Measurements from ENCODE around the gene ACSL4. TPM values are rescaled to one million over a fixed set of nuclear protein-coding genes. Genes with fewer than 3 reads are reported as not detected.

Gene ACSL4
- polyA plus RNA-seq, 1 of the 3 experiments (the other 2 are of a cell fraction), result 18.1 TPM

DNA sequence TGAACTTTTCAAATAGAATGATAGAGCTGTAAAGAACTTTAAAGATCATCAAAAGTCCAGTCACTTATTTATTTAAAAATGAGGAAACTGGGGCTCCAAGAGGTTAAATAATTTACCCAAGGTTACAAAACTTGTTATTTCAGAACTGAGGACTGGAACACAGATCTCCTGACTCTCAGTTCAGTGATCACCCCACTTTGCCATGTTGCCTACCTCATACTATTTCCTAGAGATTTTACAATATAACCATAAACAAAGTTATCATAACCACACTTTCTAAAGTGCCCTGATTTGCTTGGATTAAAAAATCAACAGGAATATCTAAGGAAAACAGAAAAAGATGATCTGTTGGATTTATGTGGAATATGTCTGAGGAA, 7.4 kb upstream of the ACSL4 start:
- Histone ChIP-seq H3K9me2 (no peaks in the 10 kb centered on the region), H3K36me3 (replicated peaks in 1 of 2; ENCODE audit: control insufficient read depth in 1 of 2, insufficient read depth in 2 of 2, low read length in 1 of 2) (no peaks in the 10 kb centered on the region), H3K4me3 (ENCODE audit: low read depth in 2 of 2, low read length in 1 of 2) (no peak overlapping the region), H2AFZ (ENCODE audit: low read depth) (no peak overlapping the region), H3K4me2 (no peak overlapping the region), H3K4me1 (ENCODE audit: control insufficient read depth in 1 of 2, insufficient read depth in 2 of 2, low read depth in 1 of 2, low read length in 1 of 2) (no peaks in the 10 kb centered on the region), H4K20me1 (ENCODE audit: insufficient read depth) (no peaks in the 10 kb centered on the region), H3F3A (replicated peaks; ENCODE audit: insufficient read depth) (no peaks in the 10 kb centered on the region), H3K9ac (no peak overlapping the region), H3K79me2 (ENCODE audit: insufficient read depth) (no peaks in the 10 kb centered on the region), H3K27me3 (ENCODE audit: insufficient read depth) (no peaks in the 10 kb centered on the region; the same call in 1 of the 2 replicates), H3K9me3 (no peaks in the 10 kb centered on the region), H3K27ac (ENCODE audit: low read depth in 2 of 2, low read length in 1 of 2) (no peak overlapping the region)
- ChIA-PET CTCF (interaction anchor here (0.9 kb wide), 1 partner anchor 33 kb away, joined by 3 read pairs; no protein-coding TSS in a partner anchor), POLR2A (no interaction called here)
- no peak for TF ChIP-seq FOXM1 (IDR thresholded peaks at IDR 0.05; ENCODE audit: low read depth)
- TF ChIP-seq GABPA (IDR thresholded peaks at IDR 0.05; ENCODE audit: low read depth), result no peak
- TF ChIP-seq RCOR1 (IDR thresholded peaks at IDR 0.05; ENCODE audit: low read length), result no peak
- no peak for TF ChIP-seq ELF1 (IDR thresholded peaks at IDR 0.05)
- no peak for TF ChIP-seq FOSL2 (IDR thresholded peaks at IDR 0.05; ENCODE audit: borderline replicate concordance, low read depth)
- TF ChIP-seq MEF2A (IDR thresholded peaks at IDR 0.05; ENCODE audit: borderline replicate concordance, low read depth), result no peak
- no peak for TF ChIP-seq NFIC (IDR thresholded peaks at IDR 0.05; ENCODE audit: borderline replicate concordance)
- TF ChIP-seq RXRA (IDR thresholded peaks at IDR 0.05; ENCODE audit: borderline replicate concordance, low read depth), result no peak
- no peak for TF ChIP-seq TCF12 (IDR thresholded peaks at IDR 0.05)
- TF ChIP-seq YY1 (IDR thresholded peaks at IDR 0.05; ENCODE audit: low read depth), result no peak
- no peak for DNase-seq

DNA sequence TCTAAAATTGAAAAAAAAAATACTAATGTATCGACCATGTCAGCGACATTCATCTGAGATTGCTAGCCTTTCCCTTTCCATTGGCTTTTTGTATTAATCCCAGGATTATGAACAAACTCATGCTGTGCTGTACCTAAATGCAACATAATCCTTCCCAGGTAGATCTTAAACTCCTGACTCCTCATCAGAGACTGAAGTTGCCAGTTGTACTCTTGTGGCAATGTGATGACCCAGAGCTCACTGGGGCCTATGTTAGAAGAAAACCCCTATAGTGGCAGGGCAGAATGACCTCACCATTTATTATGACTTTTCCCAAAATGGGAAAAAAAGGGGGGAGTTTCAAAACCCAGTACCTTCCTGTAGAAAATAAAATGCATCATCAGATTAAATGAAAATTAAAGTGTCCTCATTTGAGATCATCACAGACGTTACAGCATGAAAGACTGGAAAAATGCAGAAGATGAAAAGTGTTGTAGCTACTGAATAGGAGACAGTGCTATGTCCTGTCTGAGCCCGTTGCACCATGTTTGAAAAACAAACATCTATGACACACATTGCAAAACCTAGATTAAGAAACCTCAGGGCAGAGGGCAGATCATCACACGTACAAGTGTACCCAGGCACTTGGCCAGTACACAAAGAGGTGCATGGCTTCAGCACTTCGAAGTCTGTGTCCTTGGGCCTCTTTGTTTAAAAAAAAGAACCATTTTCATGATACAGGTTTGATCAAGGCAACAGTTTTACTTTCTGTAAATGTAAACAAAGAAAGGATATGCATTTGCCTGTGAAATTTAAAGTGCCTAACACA, 6.8 kb upstream of the ACSL4 start:
- H3K4me2 ChIP-seq, result no peak overlapping the region
- H3K9ac ChIP-seq, result no peak overlapping the region
- H4K20me1 ChIP-seq (ENCODE audit: insufficient read depth), result no peaks in the 10 kb centered on the region
- H3K79me2 ChIP-seq (ENCODE audit: insufficient read depth), result no peaks in the 10 kb centered on the region
- no peaks in the 10 kb centered on the region for H3K4me1 ChIP-seq (ENCODE audit: control insufficient read depth in 1 of 2, insufficient read depth in 2 of 2, low read depth in 1 of 2, low read length in 1 of 2)
- CTCF ChIA-PET, result interaction anchor here (0.9 to 1.0 kb wide), 2 partner anchors 33 to 117 kb away, joined by 3 read pairs; no protein-coding TSS in a partner anchor
- H3K4me3 ChIP-seq (ENCODE audit: low read depth in 2 of 2, low read length in 1 of 2), result no peak overlapping the region
- 45% methylated on average over 6 of the region's 6 CpGs for whole genome bisulfite sequencing (ENCODE audit: low lambda C conversion rate)
- H3K36me3 ChIP-seq (replicated peaks in 1 of 2; ENCODE audit: control insufficient read depth in 1 of 2, insufficient read depth in 2 of 2, low read length in 1 of 2), result no peaks in the 10 kb centered on the region
- H3F3A ChIP-seq (replicated peaks; ENCODE audit: insufficient read depth), result no peaks in the 10 kb centered on the region
- H3K9me3 ChIP-seq, result no peaks in the 10 kb centered on the region
- POLR2A ChIA-PET, result no interaction called here
- TF ChIP-seq SIN3A (IDR thresholded peaks at IDR 0.05; ENCODE audit: borderline replicate concordance, low read depth, low read length) (no peak), NFIC (IDR thresholded peaks at IDR 0.05; ENCODE audit: borderline replicate concordance) (no peak), CHD2 (IDR thresholded peaks at IDR 0.05; ENCODE audit: low read length, partially characterized antibody) (no peak), EZH2phosphoT487 (IDR thresholded peaks at IDR 0.05; ENCODE audit: borderline replicate concordance, low read depth) (no peak), RXRA (IDR thresholded peaks at IDR 0.05; ENCODE audit: borderline replicate concordance, low read depth) (no peak)
- TF ChIP-seq, protein P1, sequence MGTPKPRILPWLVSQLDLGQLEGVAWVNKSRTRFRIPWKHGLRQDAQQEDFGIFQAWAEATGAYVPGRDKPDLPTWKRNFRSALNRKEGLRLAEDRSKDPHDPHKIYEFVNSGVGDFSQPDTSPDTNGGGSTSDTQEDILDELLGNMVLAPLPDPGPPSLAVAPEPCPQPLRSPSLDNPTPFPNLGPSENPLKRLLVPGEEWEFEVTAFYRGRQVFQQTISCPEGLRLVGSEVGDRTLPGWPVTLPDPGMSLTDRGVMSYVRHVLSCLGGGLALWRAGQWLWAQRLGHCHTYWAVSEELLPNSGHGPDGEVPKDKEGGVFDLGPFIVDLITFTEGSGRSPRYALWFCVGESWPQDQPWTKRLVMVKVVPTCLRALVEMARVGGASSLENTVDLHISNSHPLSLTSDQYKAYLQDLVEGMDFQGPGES (IDR thresholded peaks at IDR 0.05; ENCODE audit: low read depth, low read length), result no peak
- H3K27ac ChIP-seq (ENCODE audit: low read depth in 2 of 2, low read length in 1 of 2), result no peak overlapping the region
- no peak overlapping the region for H2AFZ ChIP-seq (ENCODE audit: low read depth)
- no peak for DNase-seq
- no peaks in the 10 kb centered on the region for H3K9me2 ChIP-seq
- no peaks in the 10 kb centered on the region; the same call in 1 of the 2 replicates for H3K27me3 ChIP-seq (ENCODE audit: insufficient read depth)

Measured in SK-N-SH (cell line).